HUDEP-2 (cell line): Measurements from ENCODE around the gene LMO4.

Experiments
- DNase-seq, 76 experiments: peaks; one replicate each; lab custom pipeline; 2025; ENCODE audit not compliant: unreplicated experiment in 76 of 76; lab: John Stamatoyannopoulos, UW

The LMO4 gene

GRCh38 chr1:87328272-87329050 is at the start of gene LMO4:
LMO4 (plus strand) TSS chr1:87328880; CDS start chr1:87332016, 3,136 bp downstream.
- DNase-seq: peak in 74 of 76 experiments; percentile 31 to 93 (median 87)

GRCh38 chr1:87279536-87279875 is 49.2 kb upstream of the LMO4 start:
- no peak for DNase-seq

GRCh38 chr1:87279966-87280535 is 48.6 kb upstream of the LMO4 start:
- DNase-seq: no peak

- peak in 5 of 76 experiments; percentile 1 to 17 (median 6) for DNase-seq
Measured at GRCh38 chr1:87284456-87285240, 44.0 kb upstream of the LMO4 start.

GRCh38 chr1:87291107-87291506 is 37.6 kb upstream of the LMO4 start:
- DNase-seq: no peak

- DNase-seq: peak in 37 of 76 experiments; percentile 2 to 47 (median 14)
Measured at GRCh38 chr1:87292684-87293493, 35.8 kb upstream of the LMO4 start.

- DNase-seq: no peak
Measured at GRCh38 chr1:87294633-87295032, 34.0 kb upstream of the LMO4 start.

- DNase-seq: no peak
Measured at GRCh38 chr1:87295445-87296110, 33.1 kb upstream of the LMO4 start.

GRCh38 chr1:87296206-87296605 is 32.5 kb upstream of the LMO4 start:
- DNase-seq: no peak

GRCh38 chr1:87299661-87300060 is 29.0 kb upstream of the LMO4 start:
- DNase-seq: no peak

GRCh38 chr1:87300628-87301027 is 28.1 kb upstream of the LMO4 start:
- no peak for DNase-seq

GRCh38 chr1:87305151-87305550 is 23.5 kb upstream of the LMO4 start:
- DNase-seq: no peak

- DNase-seq: no peak
Measured at GRCh38 chr1:87305762-87306161, 22.9 kb upstream of the LMO4 start.

- no peak for DNase-seq
Measured at GRCh38 chr1:87307306-87307705, 21.4 kb upstream of the LMO4 start.

GRCh38 chr1:87307931-87308330 is 20.7 kb upstream of the LMO4 start:
- DNase-seq: no peak

GRCh38 chr1:87314091-87314490 is 14.6 kb upstream of the LMO4 start:
- DNase-seq: no peak

GRCh38 chr1:87318056-87318650 is 10.5 kb upstream of the LMO4 start:
- DNase-seq: no peak

GRCh38 chr1:87318806-87319205 is 9.9 kb upstream of the LMO4 start:
- no peak for DNase-seq

GRCh38 chr1:87325982-87326738 is 2.5 kb upstream of the LMO4 start:
- DNase-seq: peak in 29 of 76 experiments; percentile 0 to 56 (median 33)
